ENCODE measurements around the gene USP9X.
"Not testable (repeated sequence)": the region's sequence is repeated elsewhere in the genome, so short reads cannot be mapped to it uniquely, and the experiment has no call there.

USP9X gene

GRCh38 chrX:41097326-41097725 is 12.1 kb downstream of the USP9X start:
- no peak for DNase-seq (ENCODE audit: extremely low read depth, low read depth)
- TF ChIP-seq CTCF (IDR thresholded peaks at IDR 0.05; ENCODE audit: low read depth, low read length): no peak

- DNase-seq (ENCODE audit: extremely low read depth, low read depth): no peak
- no peak for TF ChIP-seq CTCF (IDR thresholded peaks at IDR 0.05; ENCODE audit: low read depth, low read length)
These were observed 15.0 kb downstream of the USP9X start for GRCh38 chrX:41100200-41100599.

GRCh38 chrX:41100819-41101218 is 15.6 kb downstream of the USP9X start:
- DNase-seq (ENCODE audit: extremely low read depth, low read depth): no peak
- TF ChIP-seq CTCF (IDR thresholded peaks at IDR 0.05; ENCODE audit: low read depth, low read length): no peak

GRCh38 chrX:41105005-41105404 is 19.8 kb downstream of the USP9X start:
- no peak for DNase-seq (ENCODE audit: extremely low read depth, low read depth)
- TF ChIP-seq CTCF (IDR thresholded peaks at IDR 0.05; ENCODE audit: low read depth, low read length): no peak

- DNase-seq (ENCODE audit: extremely low read depth, low read depth): not testable (repeated sequence)
These were observed 21.0 kb downstream of the USP9X start for GRCh38 chrX:41106257-41106656.

- no peak for TF ChIP-seq CTCF (IDR thresholded peaks at IDR 0.05; ENCODE audit: low read depth, low read length)
- DNase-seq (ENCODE audit: extremely low read depth, low read depth): no peak
These were observed 22.8 kb downstream of the USP9X start for GRCh38 chrX:41108007-41108406.

- DNase-seq (ENCODE audit: extremely low read depth, low read depth): no peak
- no peak for TF ChIP-seq CTCF (IDR thresholded peaks at IDR 0.05; ENCODE audit: low read depth, low read length)
These were observed 23.4 kb downstream of the USP9X start for GRCh38 chrX:41108463-41109205.
